ENCODE measurements around the gene SLC8A1. TPM values are rescaled to one million over a fixed set of nuclear protein-coding genes. Genes with fewer than 3 reads are reported as not detected.
A peak's percentile ranks its signal among the peaks of the same experiment; 100 is the strongest.

Gene SLC8A1
- total RNA-seq, 1 donor from 2014 or later = 34.8 TPM

DNA sequence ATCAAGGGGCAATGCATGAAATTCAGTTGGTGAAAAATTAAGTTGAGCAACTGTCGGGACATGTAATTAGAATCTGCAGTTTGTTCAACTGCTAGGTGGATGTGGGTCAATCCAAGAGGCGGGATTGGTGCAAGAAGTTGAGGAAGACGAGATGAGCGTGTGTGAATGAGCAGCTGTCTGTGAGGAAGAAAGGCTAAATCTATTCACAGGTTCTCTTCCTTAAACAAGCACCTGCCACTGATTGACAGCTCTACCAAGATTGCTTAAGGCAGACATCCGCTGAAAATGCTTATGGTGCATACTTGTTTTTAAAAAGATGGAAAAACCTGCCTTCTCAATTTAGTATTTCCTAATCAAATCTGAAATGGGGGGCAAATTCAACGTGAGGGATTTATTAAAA lies 349.4 kb downstream of the SLC8A1 start:
- Histone ChIP-seq H3K9ac (ENCODE audit: low read length) (peak overlapping the region; percentile 64), H3K79me2 (ENCODE audit: insufficient read depth, low read length) (no peaks in the 10 kb centered on the region), H3K4me3 (ENCODE audit: insufficient read depth, low read depth, low read length) (no peak overlapping the region), H3K4me1 (ENCODE audit: insufficient read depth, low read length) (peaks cover 59% of the 10 kb centered on the region), H3K27me3 (ENCODE audit: insufficient read depth, low read length) (no peaks in the 10 kb centered on the region), H3K9me3 (ENCODE audit: insufficient read depth, low read depth, low read length) (no peaks in the 10 kb centered on the region), H2AFZ (ENCODE audit: low read depth, low read length) (no peak overlapping the region), H3K4me2 (ENCODE audit: low read length) (no peak overlapping the region), H4K20me1 (ENCODE audit: insufficient read depth, low read length) (no peaks in the 10 kb centered on the region), H3K36me3 (ENCODE audit: insufficient read depth, low read length) (no peaks in the 10 kb centered on the region), H3K27ac (ENCODE audit: low read depth, low read length) (peak overlapping the region; percentile 91)
- TF ChIP-seq EZH2 (IDR thresholded peaks at IDR 0.05; ENCODE audit: insufficient read depth, low read length) = no peak
- TF ChIP-seq, protein P1, sequence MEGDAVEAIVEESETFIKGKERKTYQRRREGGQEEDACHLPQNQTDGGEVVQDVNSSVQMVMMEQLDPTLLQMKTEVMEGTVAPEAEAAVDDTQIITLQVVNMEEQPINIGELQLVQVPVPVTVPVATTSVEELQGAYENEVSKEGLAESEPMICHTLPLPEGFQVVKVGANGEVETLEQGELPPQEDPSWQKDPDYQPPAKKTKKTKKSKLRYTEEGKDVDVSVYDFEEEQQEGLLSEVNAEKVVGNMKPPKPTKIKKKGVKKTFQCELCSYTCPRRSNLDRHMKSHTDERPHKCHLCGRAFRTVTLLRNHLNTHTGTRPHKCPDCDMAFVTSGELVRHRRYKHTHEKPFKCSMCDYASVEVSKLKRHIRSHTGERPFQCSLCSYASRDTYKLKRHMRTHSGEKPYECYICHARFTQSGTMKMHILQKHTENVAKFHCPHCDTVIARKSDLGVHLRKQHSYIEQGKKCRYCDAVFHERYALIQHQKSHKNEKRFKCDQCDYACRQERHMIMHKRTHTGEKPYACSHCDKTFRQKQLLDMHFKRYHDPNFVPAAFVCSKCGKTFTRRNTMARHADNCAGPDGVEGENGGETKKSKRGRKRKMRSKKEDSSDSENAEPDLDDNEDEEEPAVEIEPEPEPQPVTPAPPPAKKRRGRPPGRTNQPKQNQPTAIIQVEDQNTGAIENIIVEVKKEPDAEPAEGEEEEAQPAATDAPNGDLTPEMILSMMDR (IDR thresholded peaks at IDR 0.05; ENCODE audit: insufficient read depth, low read depth, low read length) = no peak
- DNase-seq (ENCODE audit: low read depth) = no peak
- FAIRE-seq = no peak
- no peaks in the 10 kb centered on the region for H3K27me3 Mint-ChIP-seq (ENCODE audit: low read depth, unreplicated experiment)
- peak overlapping the region; percentile 90 for H3K27ac Mint-ChIP-seq (ENCODE audit: unreplicated experiment)
- peaks cover 59% of the 10 kb centered on the region for H3K4me1 Mint-ChIP-seq (ENCODE audit: low read depth, unreplicated experiment)
- no peak overlapping the region for H3K4me3 Mint-ChIP-seq (ENCODE audit: unreplicated experiment)
- H3K36me3 Mint-ChIP-seq (ENCODE audit: low read depth, unreplicated experiment) = no peaks in the 10 kb centered on the region
- H3K9me3 Mint-ChIP-seq (ENCODE audit: unreplicated experiment) = no peaks in the 10 kb centered on the region

DNA sequence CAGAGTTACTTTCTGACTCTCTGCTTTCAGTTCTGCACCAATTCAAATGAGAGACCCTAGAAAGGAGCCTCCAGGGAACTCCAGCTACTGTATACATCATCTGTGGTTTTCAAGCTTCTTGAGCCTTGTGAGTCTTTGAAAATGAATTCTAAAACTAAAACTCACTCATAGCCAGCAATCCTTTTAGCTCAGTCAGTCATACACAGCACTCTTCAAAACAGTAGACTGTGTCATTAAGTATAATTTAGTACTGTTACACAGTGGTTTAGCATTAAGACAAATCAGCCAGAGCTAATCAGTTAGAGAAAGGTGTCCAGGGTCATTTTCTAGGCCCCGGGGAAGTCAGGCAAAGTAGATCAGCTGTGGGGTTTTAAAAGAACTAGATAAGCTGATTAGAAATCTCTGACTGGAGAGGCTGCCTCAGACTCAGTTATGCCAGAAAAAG lies 350.7 kb downstream of the SLC8A1 start:
- Histone ChIP-seq H3K9me3 (ENCODE audit: insufficient read depth, low read depth, low read length) (no peaks in the 10 kb centered on the region), H3K79me2 (ENCODE audit: insufficient read depth, low read length) (no peaks in the 10 kb centered on the region), H3K27me3 (ENCODE audit: insufficient read depth, low read length) (no peaks in the 10 kb centered on the region), H3K4me1 (ENCODE audit: insufficient read depth, low read length) (peaks cover 71% of the 10 kb centered on the region), H4K20me1 (ENCODE audit: insufficient read depth, low read length) (no peaks in the 10 kb centered on the region), H3K4me3 (ENCODE audit: insufficient read depth, low read depth, low read length) (no peak overlapping the region), H3K4me2 (ENCODE audit: low read length) (peak overlapping the region; percentile 30), H3K36me3 (ENCODE audit: insufficient read depth, low read length) (no peaks in the 10 kb centered on the region), H3K27ac (ENCODE audit: low read depth, low read length) (peak overlapping the region; percentile 91), H3K9ac (ENCODE audit: low read length) (peak overlapping the region; percentile 69), H2AFZ (ENCODE audit: low read depth, low read length) (no peak overlapping the region)
- no peaks in the 10 kb centered on the region for H3K9me3 Mint-ChIP-seq (ENCODE audit: unreplicated experiment)
- no peaks in the 10 kb centered on the region for H3K36me3 Mint-ChIP-seq (ENCODE audit: low read depth, unreplicated experiment)
- FAIRE-seq = peak; percentile 73
- H3K27me3 Mint-ChIP-seq (ENCODE audit: low read depth, unreplicated experiment) = no peaks in the 10 kb centered on the region
- peak; percentile 94 for DNase-seq (ENCODE audit: low read depth)
- H3K27ac Mint-ChIP-seq (ENCODE audit: unreplicated experiment) = peak overlapping the region; percentile 92
- no peak overlapping the region for H3K4me3 Mint-ChIP-seq (ENCODE audit: unreplicated experiment)
- TF ChIP-seq, protein P1 (IDR thresholded peaks at IDR 0.05; ENCODE audit: insufficient read depth, low read depth, low read length) = no peak
- no peak for TF ChIP-seq EZH2 (IDR thresholded peaks at IDR 0.05; ENCODE audit: insufficient read depth, low read length)
- H3K4me1 Mint-ChIP-seq (ENCODE audit: low read depth, unreplicated experiment) = peaks cover 71% of the 10 kb centered on the region

DNA sequence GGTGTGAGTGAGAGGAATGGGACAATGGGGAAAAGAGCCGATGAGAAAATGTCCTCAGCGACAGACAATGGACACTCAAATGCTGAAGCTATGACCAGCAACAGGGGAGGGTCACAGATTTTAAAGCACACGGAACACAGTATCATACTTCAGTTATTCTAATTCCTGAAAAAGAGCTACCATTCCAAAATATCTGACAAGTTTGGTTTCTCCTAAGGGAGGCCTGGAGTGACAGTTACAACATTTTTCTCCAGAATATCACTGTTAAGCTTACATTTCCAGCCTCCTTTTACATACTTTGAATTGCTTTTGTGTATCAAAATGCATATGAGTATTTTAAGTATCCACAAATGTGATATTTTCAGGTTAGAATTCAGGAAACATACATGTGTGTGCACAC lies 351.2 kb downstream of the SLC8A1 start:
- Histone ChIP-seq H4K20me1 (ENCODE audit: insufficient read depth, low read length) (no peaks in the 10 kb centered on the region), H3K79me2 (ENCODE audit: insufficient read depth, low read length) (no peaks in the 10 kb centered on the region), H3K9me3 (ENCODE audit: insufficient read depth, low read depth, low read length) (no peaks in the 10 kb centered on the region), H2AFZ (ENCODE audit: low read depth, low read length) (no peak overlapping the region), H3K4me2 (ENCODE audit: low read length) (peak overlapping the region; percentile 30), H3K27me3 (ENCODE audit: insufficient read depth, low read length) (no peaks in the 10 kb centered on the region), H3K27ac (ENCODE audit: low read depth, low read length) (peak overlapping the region; percentile 91), H3K9ac (ENCODE audit: low read length) (peak overlapping the region; percentile 69), H3K4me1 (ENCODE audit: insufficient read depth, low read length) (peaks cover 69% of the 10 kb centered on the region), H3K36me3 (ENCODE audit: insufficient read depth, low read length) (no peaks in the 10 kb centered on the region), H3K4me3 (ENCODE audit: insufficient read depth, low read depth, low read length) (no peak overlapping the region)
- peaks cover 71% of the 10 kb centered on the region for H3K4me1 Mint-ChIP-seq (ENCODE audit: low read depth, unreplicated experiment)
- no peak for TF ChIP-seq EZH2 (IDR thresholded peaks at IDR 0.05; ENCODE audit: insufficient read depth, low read length)
- TF ChIP-seq, protein P1 (IDR thresholded peaks at IDR 0.05; ENCODE audit: insufficient read depth, low read depth, low read length) = no peak
- H3K4me3 Mint-ChIP-seq (ENCODE audit: unreplicated experiment) = no peak overlapping the region
- H3K36me3 Mint-ChIP-seq (ENCODE audit: low read depth, unreplicated experiment) = no peaks in the 10 kb centered on the region
- H3K27me3 Mint-ChIP-seq (ENCODE audit: low read depth, unreplicated experiment) = no peaks in the 10 kb centered on the region
- DNase-seq (ENCODE audit: low read depth) (no peak), FAIRE-seq (peak; percentile 76)
- peak overlapping the region; percentile 92 for H3K27ac Mint-ChIP-seq (ENCODE audit: unreplicated experiment)
- no peaks in the 10 kb centered on the region for H3K9me3 Mint-ChIP-seq (ENCODE audit: unreplicated experiment)

All from astrocyte (in vitro differentiated cells and primary cell).